Breast epithelium (tissue), 3 donors: ENCODE results near the gene KRT2.

Experiments
- POLR2A ChIP-seq: fragments of 450-650 bp; IDR thresholded peaks from one replicate; pipeline ENCODE4 v1.6.1; 2016; ENCODE audit warnings: antibody characterized with exemption, mild to moderate bottlenecking, moderate library complexity
- TF ChIP-seq, protein P1 (sequence below), 3 donors: fragments of 450-650 bp; IDR thresholded peaks; one replicate each; pipeline ENCODE4 v1.5.1; 2016 to 2017; ENCODE audit warnings: antibody characterized with exemption in 3 of 3, mild to moderate bottlenecking in 3 of 3, moderate library complexity in 3 of 3

DNA sequence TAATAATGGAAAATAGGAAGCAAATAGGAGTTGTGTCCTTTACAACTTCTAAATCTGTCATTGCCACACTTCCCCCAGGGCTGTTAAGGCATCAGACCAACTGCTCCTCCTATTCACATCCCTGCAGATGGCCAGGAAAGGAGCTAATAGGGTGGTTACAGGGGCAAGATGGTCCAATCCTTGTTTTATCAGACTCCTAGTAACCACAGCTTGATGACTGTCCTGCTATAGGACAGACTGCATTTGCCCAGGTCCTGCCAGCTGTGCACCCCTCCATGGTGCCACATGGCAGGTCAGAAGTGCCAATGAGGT lies 10.9 kb upstream of the KRT2 start:
- TF ChIP-seq, protein P1, sequence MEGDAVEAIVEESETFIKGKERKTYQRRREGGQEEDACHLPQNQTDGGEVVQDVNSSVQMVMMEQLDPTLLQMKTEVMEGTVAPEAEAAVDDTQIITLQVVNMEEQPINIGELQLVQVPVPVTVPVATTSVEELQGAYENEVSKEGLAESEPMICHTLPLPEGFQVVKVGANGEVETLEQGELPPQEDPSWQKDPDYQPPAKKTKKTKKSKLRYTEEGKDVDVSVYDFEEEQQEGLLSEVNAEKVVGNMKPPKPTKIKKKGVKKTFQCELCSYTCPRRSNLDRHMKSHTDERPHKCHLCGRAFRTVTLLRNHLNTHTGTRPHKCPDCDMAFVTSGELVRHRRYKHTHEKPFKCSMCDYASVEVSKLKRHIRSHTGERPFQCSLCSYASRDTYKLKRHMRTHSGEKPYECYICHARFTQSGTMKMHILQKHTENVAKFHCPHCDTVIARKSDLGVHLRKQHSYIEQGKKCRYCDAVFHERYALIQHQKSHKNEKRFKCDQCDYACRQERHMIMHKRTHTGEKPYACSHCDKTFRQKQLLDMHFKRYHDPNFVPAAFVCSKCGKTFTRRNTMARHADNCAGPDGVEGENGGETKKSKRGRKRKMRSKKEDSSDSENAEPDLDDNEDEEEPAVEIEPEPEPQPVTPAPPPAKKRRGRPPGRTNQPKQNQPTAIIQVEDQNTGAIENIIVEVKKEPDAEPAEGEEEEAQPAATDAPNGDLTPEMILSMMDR (IDR thresholded peaks at IDR 0.05): no peak
- TF ChIP-seq POLR2A: no peak
